ENCODE measurements around the gene ORC4.

The ORC4 gene

GRCh38 chr2:147916067-147916466, 104.5 kb downstream of the ORC4 start:
- Histone ChIP-seq H4K8ac (ENCODE audit: low read depth, low read length) (no peak overlapping the region), H3K4ac (ENCODE audit: low read depth, low read length) (no peak overlapping the region), H3K9ac (ENCODE audit: low read length) (no peak overlapping the region), H3K27me3 (ENCODE audit: insufficient read depth, low read length, poor library complexity) (no peaks in the 10 kb centered on the region), H2BK5ac (ENCODE audit: low read length) (no peak overlapping the region), H4K5ac (ENCODE audit: low read length) (no peak overlapping the region), H3K23ac (ENCODE audit: low read length) (no peak overlapping the region), H3K4me2 (ENCODE audit: low read length) (no peak overlapping the region), H3K18ac (ENCODE audit: low read length) (no peak overlapping the region), H3K4me1 (ENCODE audit: control insufficient read depth, low read depth, low read length) (no peaks in the 10 kb centered on the region), H3K27ac (ENCODE audit: low read depth, low read length) (no peak overlapping the region), H3K79me1 (ENCODE audit: low read length) (no peaks in the 10 kb centered on the region), H3K36me3 (ENCODE audit: control insufficient read depth, insufficient read depth, low read length) (no peaks in the 10 kb centered on the region), H2BK15ac (replicated peaks; ENCODE audit: low read depth) (no peak overlapping the region), H3K4me3 (ENCODE audit: low read length) (no peak overlapping the region), H2AK5ac (ENCODE audit: low read length) (no peak overlapping the region), H2BK120ac (ENCODE audit: low read depth, low read length) (no peak overlapping the region), H3K79me2 (ENCODE audit: control insufficient read depth, insufficient read depth, low read length) (no peaks in the 10 kb centered on the region), H3K56ac (ENCODE audit: low read length) (no peak overlapping the region)
- no CpG with 5 or more reads among the region's 2 CpGs for WGBS (ENCODE audit: extremely low coverage, insufficient coverage, low lambda C conversion rate)
- no peak for DNase-seq

DNA sequence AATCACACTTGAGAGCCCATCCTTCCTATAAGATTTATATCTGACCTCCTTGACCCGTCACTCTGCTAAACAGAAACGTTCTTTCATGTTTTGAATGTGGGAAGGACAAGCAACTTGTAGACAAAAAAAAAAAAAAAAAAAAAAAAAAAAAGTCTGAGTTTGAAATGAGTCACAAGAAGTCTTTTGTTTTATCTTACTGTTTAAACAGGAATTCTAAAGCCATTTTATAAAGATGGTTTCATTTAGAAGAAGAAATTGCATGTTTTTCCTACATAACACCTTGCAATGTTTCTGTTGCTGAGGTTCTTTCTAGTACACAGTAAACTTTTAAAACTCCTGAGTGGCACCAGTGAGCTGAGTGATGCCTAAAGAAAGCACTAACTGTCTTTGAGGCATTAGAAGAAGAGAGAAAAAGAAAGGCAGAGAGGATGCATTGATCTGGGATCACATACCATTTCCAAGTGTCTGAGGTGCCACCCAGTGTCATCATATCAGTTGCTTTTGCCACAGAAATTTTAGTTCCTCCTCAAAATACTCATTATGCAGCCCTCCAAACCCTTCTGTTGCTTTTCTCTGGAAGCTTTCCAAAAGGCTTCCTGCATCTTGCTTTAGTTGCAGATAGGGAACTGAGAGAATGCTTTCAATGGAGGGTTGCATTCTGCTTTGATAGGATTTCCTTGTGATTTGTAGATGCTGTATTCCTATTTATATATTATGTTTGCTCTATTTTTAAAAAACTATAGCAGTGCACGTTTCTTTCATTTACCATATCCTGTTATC, 106.6 kb downstream of the ORC4 start:
- H3K4me3 ChIP-seq (ENCODE audit: low read length) = no peak overlapping the region
- no peak overlapping the region for H2BK5ac ChIP-seq (ENCODE audit: low read length)
- no peak overlapping the region for H3K56ac ChIP-seq (ENCODE audit: low read length)
- no peaks in the 10 kb centered on the region for H3K4me1 ChIP-seq (ENCODE audit: control insufficient read depth, low read depth, low read length)
- no peak overlapping the region for H3K9ac ChIP-seq (ENCODE audit: low read length)
- H3K79me1 ChIP-seq (ENCODE audit: low read length) = no peaks in the 10 kb centered on the region
- no peak overlapping the region for H3K4ac ChIP-seq (ENCODE audit: low read depth, low read length)
- DNase-seq = no peak
- no peak overlapping the region for H3K4me2 ChIP-seq (ENCODE audit: low read length)
- H4K5ac ChIP-seq (ENCODE audit: low read length) = no peak overlapping the region
- no peaks in the 10 kb centered on the region for H3K36me3 ChIP-seq (ENCODE audit: control insufficient read depth, insufficient read depth, low read length)
- H3K27me3 ChIP-seq (ENCODE audit: insufficient read depth, low read length, poor library complexity) = no peaks in the 10 kb centered on the region
- no peak overlapping the region for H4K8ac ChIP-seq (ENCODE audit: low read depth, low read length)
- H3K18ac ChIP-seq (ENCODE audit: low read length) = no peak overlapping the region
- no peak overlapping the region for H2AK5ac ChIP-seq (ENCODE audit: low read length)
- H2BK120ac ChIP-seq (ENCODE audit: low read depth, low read length) = no peak overlapping the region
- H3K23ac ChIP-seq (ENCODE audit: low read length) = no peak overlapping the region
- no peaks in the 10 kb centered on the region for H3K79me2 ChIP-seq (ENCODE audit: control insufficient read depth, insufficient read depth, low read length)
- no peak overlapping the region for H3K27ac ChIP-seq (ENCODE audit: low read depth, low read length)
- H2BK15ac ChIP-seq (replicated peaks; ENCODE audit: low read depth) = no peak overlapping the region
- WGBS (ENCODE audit: extremely low coverage, insufficient coverage, low lambda C conversion rate) = no CpG with 5 or more reads among the region's 3 CpGs

DNA sequence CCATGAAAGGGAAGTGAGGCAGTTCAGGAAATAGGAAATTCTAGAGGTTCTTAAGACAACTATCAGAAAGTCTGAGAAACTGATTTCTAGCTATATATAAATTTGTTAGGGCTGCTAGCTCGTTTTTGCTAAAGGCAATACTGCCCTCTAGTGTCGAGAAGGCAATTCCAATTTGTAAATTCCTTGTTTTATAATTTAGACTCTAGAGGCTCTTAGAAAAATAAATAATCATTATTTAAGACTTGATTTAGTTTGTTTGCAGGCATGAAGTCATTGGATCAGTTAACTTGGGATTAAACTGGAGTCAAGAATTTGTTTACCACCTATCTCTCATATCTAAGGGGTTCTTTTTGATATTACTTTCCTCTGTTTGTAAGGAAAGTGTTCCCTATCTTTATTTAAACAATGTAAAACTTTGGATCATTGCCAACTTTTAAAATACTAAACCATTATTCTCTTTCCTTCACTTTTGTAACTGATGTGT, 109.5 kb downstream of the ORC4 start:
- Histone ChIP-seq H3K36me3 (ENCODE audit: control insufficient read depth, insufficient read depth, low read length) (no peaks in the 10 kb centered on the region), H2BK5ac (ENCODE audit: low read length) (no peak overlapping the region), H3K18ac (ENCODE audit: low read length) (no peak overlapping the region), H3K79me1 (ENCODE audit: low read length) (peaks cover 1% of the 10 kb centered on the region), H3K56ac (ENCODE audit: low read length) (no peak overlapping the region), H3K4me3 (ENCODE audit: low read length) (no peak overlapping the region), H2AK5ac (ENCODE audit: low read length) (no peak overlapping the region), H4K8ac (ENCODE audit: low read depth, low read length) (no peak overlapping the region), H2BK15ac (replicated peaks; ENCODE audit: low read depth) (no peak overlapping the region), H3K4ac (ENCODE audit: low read depth, low read length) (no peak overlapping the region), H4K5ac (ENCODE audit: low read length) (no peak overlapping the region), H3K79me2 (ENCODE audit: control insufficient read depth, insufficient read depth, low read length) (no peaks in the 10 kb centered on the region), H3K4me2 (ENCODE audit: low read length) (no peak overlapping the region), H3K27me3 (ENCODE audit: insufficient read depth, low read length, poor library complexity) (no peaks in the 10 kb centered on the region), H2BK120ac (ENCODE audit: low read depth, low read length) (no peak overlapping the region), H3K9ac (ENCODE audit: low read length) (no peak overlapping the region), H3K4me1 (ENCODE audit: control insufficient read depth, low read depth, low read length) (no peaks in the 10 kb centered on the region), H3K27ac (ENCODE audit: low read depth, low read length) (no peak overlapping the region), H3K23ac (ENCODE audit: low read length) (no peak overlapping the region)
- peak; percentile 52 for DNase-seq
- no CpG with 5 or more reads among the region's 2 CpGs for WGBS (ENCODE audit: extremely low coverage, insufficient coverage, low lambda C conversion rate)

- Histone ChIP-seq H3K4me2 (ENCODE audit: low read length) (no peak overlapping the region), H3K79me1 (ENCODE audit: low read length) (peaks cover 1% of the 10 kb centered on the region), H2BK15ac (replicated peaks; ENCODE audit: low read depth) (no peak overlapping the region), H3K18ac (ENCODE audit: low read length) (no peak overlapping the region), H2AK5ac (ENCODE audit: low read length) (no peak overlapping the region), H3K23ac (ENCODE audit: low read length) (no peak overlapping the region), H3K27ac (ENCODE audit: low read depth, low read length) (no peak overlapping the region), H3K4ac (ENCODE audit: low read depth, low read length) (no peak overlapping the region), H3K36me3 (ENCODE audit: control insufficient read depth, insufficient read depth, low read length) (no peaks in the 10 kb centered on the region), H3K56ac (ENCODE audit: low read length) (no peak overlapping the region), H4K8ac (ENCODE audit: low read depth, low read length) (no peak overlapping the region), H3K4me3 (ENCODE audit: low read length) (no peak overlapping the region), H3K79me2 (ENCODE audit: control insufficient read depth, insufficient read depth, low read length) (no peaks in the 10 kb centered on the region), H4K5ac (ENCODE audit: low read length) (no peak overlapping the region), H2BK5ac (ENCODE audit: low read length) (no peak overlapping the region), H3K4me1 (ENCODE audit: control insufficient read depth, low read depth, low read length) (no peaks in the 10 kb centered on the region), H3K9ac (ENCODE audit: low read length) (no peak overlapping the region), H3K27me3 (ENCODE audit: insufficient read depth, low read length, poor library complexity) (no peaks in the 10 kb centered on the region), H2BK120ac (ENCODE audit: low read depth, low read length) (no peak overlapping the region)
- no CpG with 5 or more reads among the region's 2 CpGs for WGBS (ENCODE audit: extremely low coverage, insufficient coverage, low lambda C conversion rate)
- no peak for DNase-seq
Observed at GRCh38 chr2:147909178-147909577, 111.4 kb downstream of the ORC4 start.

DNA sequence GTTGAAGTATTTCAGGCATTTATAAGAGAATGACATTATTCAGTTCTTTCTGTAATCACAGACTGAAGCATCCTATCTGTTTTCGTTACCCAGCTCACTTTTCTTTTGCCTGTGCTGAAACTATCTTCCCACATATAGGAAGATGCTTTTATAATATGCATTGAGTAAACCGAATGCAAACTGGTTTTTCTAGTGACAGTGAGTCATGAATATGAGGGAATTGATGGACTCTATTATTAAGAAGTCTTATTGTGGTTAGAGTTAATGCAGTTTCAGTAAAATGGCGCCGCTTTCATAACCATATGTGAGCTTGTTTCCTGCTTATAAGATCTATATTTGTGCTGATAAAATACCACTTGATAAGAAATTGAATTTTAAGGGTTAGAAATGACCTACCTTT, 116.5 kb downstream of the ORC4 start:
- Histone ChIP-seq H3K79me1 (ENCODE audit: low read length) (peaks cover 1% of the 10 kb centered on the region), H3K23ac (ENCODE audit: low read length) (no peak overlapping the region), H2BK15ac (replicated peaks; ENCODE audit: low read depth) (no peak overlapping the region), H3K18ac (ENCODE audit: low read length) (no peak overlapping the region), H3K36me3 (ENCODE audit: control insufficient read depth, insufficient read depth, low read length) (no peaks in the 10 kb centered on the region), H3K56ac (ENCODE audit: low read length) (no peak overlapping the region), H3K79me2 (ENCODE audit: control insufficient read depth, insufficient read depth, low read length) (no peaks in the 10 kb centered on the region), H3K27me3 (ENCODE audit: insufficient read depth, low read length, poor library complexity) (no peaks in the 10 kb centered on the region), H2BK120ac (ENCODE audit: low read depth, low read length) (no peak overlapping the region), H3K4me1 (ENCODE audit: control insufficient read depth, low read depth, low read length) (no peaks in the 10 kb centered on the region), H3K9ac (ENCODE audit: low read length) (no peak overlapping the region), H2AK5ac (ENCODE audit: low read length) (no peak overlapping the region), H3K4me3 (ENCODE audit: low read length) (no peak overlapping the region), H4K5ac (ENCODE audit: low read length) (no peak overlapping the region), H3K27ac (ENCODE audit: low read depth, low read length) (no peak overlapping the region), H3K4ac (ENCODE audit: low read depth, low read length) (no peak overlapping the region), H4K8ac (ENCODE audit: low read depth, low read length) (no peak overlapping the region), H2BK5ac (ENCODE audit: low read length) (no peak overlapping the region), H3K4me2 (ENCODE audit: low read length) (no peak overlapping the region)
- no peak for DNase-seq
- WGBS (ENCODE audit: extremely low coverage, insufficient coverage, low lambda C conversion rate) = no CpG with 5 or more reads among the region's 4 CpGs

GRCh38 chr2:147888680-147889079, 131.9 kb downstream of the ORC4 start:
- no peaks in the 10 kb centered on the region for H3K4me1 ChIP-seq (ENCODE audit: control insufficient read depth, low read depth, low read length)
- peaks cover 6% of the 10 kb centered on the region for H3K79me1 ChIP-seq (ENCODE audit: low read length)
- H3K4me2 ChIP-seq (ENCODE audit: low read length) = no peak overlapping the region
- H3K27me3 ChIP-seq (ENCODE audit: insufficient read depth, low read length, poor library complexity) = no peaks in the 10 kb centered on the region
- no CpG with 5 or more reads among the region's 3 CpGs for WGBS (ENCODE audit: extremely low coverage, insufficient coverage, low lambda C conversion rate)
- H2BK120ac ChIP-seq (ENCODE audit: low read depth, low read length) = no peak overlapping the region
- H3K27ac ChIP-seq (ENCODE audit: low read depth, low read length) = no peak overlapping the region
- no peak overlapping the region for H3K56ac ChIP-seq (ENCODE audit: low read length)
- H3K23ac ChIP-seq (ENCODE audit: low read length) = no peak overlapping the region
- DNase-seq = peak; percentile 7
- H2AK5ac ChIP-seq (ENCODE audit: low read length) = no peak overlapping the region
- no peak overlapping the region for H2BK15ac ChIP-seq (replicated peaks; ENCODE audit: low read depth)
- H3K79me2 ChIP-seq (ENCODE audit: control insufficient read depth, insufficient read depth, low read length) = peaks cover 25% of the 10 kb centered on the region
- H3K9ac ChIP-seq (ENCODE audit: low read length) = no peak overlapping the region
- no peak overlapping the region for H2BK5ac ChIP-seq (ENCODE audit: low read length)
- H3K36me3 ChIP-seq (ENCODE audit: control insufficient read depth, insufficient read depth, low read length) = no peaks in the 10 kb centered on the region
- H4K8ac ChIP-seq (ENCODE audit: low read depth, low read length) = no peak overlapping the region
- no peak overlapping the region for H3K18ac ChIP-seq (ENCODE audit: low read length)
- no peak overlapping the region for H3K4ac ChIP-seq (ENCODE audit: low read depth, low read length)
- no peak overlapping the region for H3K4me3 ChIP-seq (ENCODE audit: low read length)
- no peak overlapping the region for H4K5ac ChIP-seq (ENCODE audit: low read length)

Measured in mesendoderm (in vitro differentiated cells).